HUES64 (cell line): ENCODE results near the gene TXLNB.
"Not testable (repeated sequence)": the region's sequence is repeated elsewhere in the genome, so short reads cannot be mapped to it uniquely, and the experiment has no call there.

Experiments
- H3K27ac ChIP-seq: 2 replicates; pipeline ENCODE4 v1.7.0; 2013; ENCODE audit warnings: low read depth, low read length, inconsistent platforms
- H3K27me3 ChIP-seq: 2 replicates; pipeline ENCODE4 v1.6.1; 2013; ENCODE audit warnings: mild to moderate bottlenecking, low read length; ENCODE audit not compliant: insufficient read depth
- H3K36me3 ChIP-seq: 2 replicates; pipeline ENCODE4 v1.6.1; 2013; ENCODE audit warnings: mild to moderate bottlenecking, low read length; ENCODE audit not compliant: insufficient read depth
- H3K4me1 ChIP-seq: 2 replicates; pipeline ENCODE4 v1.6.1; 2013; ENCODE audit warnings: mild to moderate bottlenecking, low read length, moderate library complexity; ENCODE audit not compliant: insufficient read depth
- H3K4me3 ChIP-seq: 2 replicates; pipeline ENCODE4 v1.5.1; 2013; ENCODE audit warnings: mild to moderate bottlenecking, low read length, moderate library complexity
- H3K9ac ChIP-seq: 2 replicates; pipeline ENCODE4 v1.6.1; 2013; ENCODE audit warnings: mild to moderate bottlenecking, low read depth, low read length
- H3K9me3 ChIP-seq: 2 replicates; pipeline ENCODE4 v1.6.1; 2013; ENCODE audit warnings: low read depth, low read length; ENCODE audit not compliant: insufficient read depth
- WGBS: fragments of 150-250, 120-280 bp; methylation state at CpG from one replicate; pipeline ENCODE4 v1.1.7; 2013; ENCODE audit warnings: missing lambda C conversion rate; 5-methylcytosine and 5-hydroxymethylcytosine counted together

TXLNB gene

DNA sequence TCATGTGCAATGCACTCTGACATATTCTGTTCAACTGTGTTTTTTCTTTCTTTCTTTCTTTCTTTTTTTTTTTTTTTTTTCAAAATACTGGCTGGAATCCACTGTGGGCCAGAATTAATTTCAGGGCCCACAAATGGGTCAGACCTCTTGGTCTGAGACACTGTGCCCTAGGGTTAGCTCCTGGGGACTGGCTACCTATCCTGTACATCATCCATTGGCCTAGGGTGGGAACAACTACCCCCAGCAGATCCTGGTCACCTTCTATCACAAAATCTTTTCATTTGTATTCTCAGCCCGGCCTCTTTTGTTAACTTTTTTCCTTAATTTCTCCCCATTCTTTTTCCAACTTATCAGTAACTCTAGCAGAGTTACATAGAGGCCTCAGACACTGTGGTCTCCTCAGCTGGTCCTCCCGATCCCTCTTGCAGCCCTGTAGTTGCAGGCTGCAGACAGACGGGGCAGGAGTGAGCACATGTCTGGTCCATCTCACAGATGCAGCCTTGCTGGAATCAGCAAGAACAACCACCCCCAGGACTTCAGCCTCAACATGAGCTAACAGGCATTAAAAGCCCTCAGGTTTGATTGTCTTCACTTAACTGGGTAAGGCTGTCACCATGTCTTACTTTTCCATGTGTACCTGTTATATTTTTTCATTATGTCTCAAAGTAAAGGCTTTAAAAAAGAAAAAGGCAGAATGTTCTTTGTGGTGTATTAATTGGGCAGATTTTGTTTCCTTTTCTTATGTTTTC is 41.3 kb downstream of the TXLNB start:
- Histone ChIP-seq H3K9ac (no peak overlapping the region), H3K4me3 (no peak overlapping the region), H3K27ac (no peak overlapping the region), H3K4me1 (no peaks in the 10 kb centered on the region), H3K27me3 (no peaks in the 10 kb centered on the region), H3K36me3 (no peaks in the 10 kb centered on the region), H3K9me3 (no peaks in the 10 kb centered on the region)
- 34% methylated on average over 3 of the region's 3 CpGs for WGBS

GRCh38 chr6:139249395-139249794 is 42.4 kb downstream of the TXLNB start:
- 90% methylated on average over 4 of the region's 4 CpGs for WGBS
- H3K4me3 ChIP-seq = no peak overlapping the region
- no peak overlapping the region for H3K27ac ChIP-seq
- H3K9ac ChIP-seq = no peak overlapping the region
- H3K9me3 ChIP-seq = no peaks in the 10 kb centered on the region
- no peaks in the 10 kb centered on the region for H3K27me3 ChIP-seq
- no peaks in the 10 kb centered on the region for H3K4me1 ChIP-seq
- H3K36me3 ChIP-seq = no peaks in the 10 kb centered on the region

DNA sequence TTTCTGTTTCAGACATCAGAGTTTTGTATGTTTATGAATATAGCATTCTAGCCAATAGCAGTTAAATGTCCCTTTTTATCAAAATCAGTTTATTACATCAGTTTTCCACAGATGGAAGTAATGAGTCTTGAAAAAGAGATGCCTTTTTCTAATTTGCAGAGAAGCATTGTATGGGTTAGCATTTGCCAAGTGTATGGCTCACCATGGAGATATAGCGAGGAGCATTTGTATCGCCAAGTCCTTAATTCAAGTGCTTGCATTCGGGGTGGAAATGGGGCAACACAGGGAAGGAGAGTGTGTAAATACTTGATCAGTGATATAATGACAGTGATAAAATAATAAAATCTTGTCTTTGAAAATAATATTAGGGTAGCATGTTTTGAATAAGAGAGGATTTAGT is 42.9 kb downstream of the TXLNB start:
- H3K36me3 ChIP-seq = no peaks in the 10 kb centered on the region
- no peak overlapping the region for H3K4me3 ChIP-seq
- H3K9ac ChIP-seq = no peak overlapping the region
- H3K27ac ChIP-seq = no peak overlapping the region
- no peaks in the 10 kb centered on the region for H3K4me1 ChIP-seq
- 96% methylated on average over 3 of the region's 3 CpGs for WGBS
- no peaks in the 10 kb centered on the region for H3K27me3 ChIP-seq
- H3K9me3 ChIP-seq = no peaks in the 10 kb centered on the region

DNA sequence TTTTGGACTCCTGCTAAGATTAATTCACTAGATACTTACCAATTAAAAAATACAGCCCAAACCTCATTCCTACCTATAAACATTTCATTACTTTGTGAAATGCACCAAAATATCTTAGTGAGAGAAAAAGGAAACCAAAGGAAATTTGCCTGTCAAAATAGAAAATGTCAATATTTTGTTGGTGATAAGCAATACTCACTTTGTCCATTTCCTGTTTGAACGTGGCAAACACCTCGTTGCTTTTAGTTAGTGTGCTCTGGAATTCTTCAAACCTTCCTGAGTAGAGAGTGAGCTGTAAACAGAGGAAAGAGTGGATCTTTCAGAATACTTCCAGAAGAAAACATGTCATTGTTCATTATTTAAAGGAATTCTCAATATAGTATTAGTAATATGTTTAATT is 44.2 kb downstream of the TXLNB start:
- Histone ChIP-seq H3K9ac (no peak overlapping the region), H3K36me3 (no peaks in the 10 kb centered on the region), H3K4me1 (no peaks in the 10 kb centered on the region), H3K9me3 (no peaks in the 10 kb centered on the region), H3K27me3 (no peaks in the 10 kb centered on the region), H3K27ac (no peak overlapping the region), H3K4me3 (no peak overlapping the region)
- WGBS = 98% methylated on average over 2 of the region's 2 CpGs

DNA sequence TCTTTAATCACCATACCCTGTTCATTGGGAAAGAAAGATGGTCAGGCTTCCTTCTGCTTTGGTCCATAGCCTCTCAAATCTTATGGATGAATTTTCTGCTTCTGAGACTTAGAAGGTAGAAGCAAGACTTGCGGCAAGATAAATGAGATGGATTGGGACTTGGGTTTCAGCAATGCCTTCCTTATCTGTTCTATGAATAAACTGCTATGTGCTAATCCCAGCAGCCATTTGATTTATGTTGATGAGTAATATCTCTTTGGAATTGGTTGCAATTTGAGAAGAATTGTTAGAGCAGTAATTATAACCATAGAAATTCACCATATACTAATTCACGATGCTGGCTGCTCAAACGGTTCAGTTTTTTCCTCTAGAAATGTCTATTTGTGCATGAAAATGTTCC is 48.3 kb downstream of the TXLNB start:
- H3K9me3 ChIP-seq = no peaks in the 10 kb centered on the region
- WGBS = 95% methylated on average over 3 of the region's 3 CpGs
- no peak overlapping the region for H3K9ac ChIP-seq
- H3K36me3 ChIP-seq = no peaks in the 10 kb centered on the region
- no peak overlapping the region for H3K4me3 ChIP-seq
- H3K27ac ChIP-seq = no peak overlapping the region
- H3K27me3 ChIP-seq = no peaks in the 10 kb centered on the region
- H3K4me1 ChIP-seq = no peaks in the 10 kb centered on the region

DNA sequence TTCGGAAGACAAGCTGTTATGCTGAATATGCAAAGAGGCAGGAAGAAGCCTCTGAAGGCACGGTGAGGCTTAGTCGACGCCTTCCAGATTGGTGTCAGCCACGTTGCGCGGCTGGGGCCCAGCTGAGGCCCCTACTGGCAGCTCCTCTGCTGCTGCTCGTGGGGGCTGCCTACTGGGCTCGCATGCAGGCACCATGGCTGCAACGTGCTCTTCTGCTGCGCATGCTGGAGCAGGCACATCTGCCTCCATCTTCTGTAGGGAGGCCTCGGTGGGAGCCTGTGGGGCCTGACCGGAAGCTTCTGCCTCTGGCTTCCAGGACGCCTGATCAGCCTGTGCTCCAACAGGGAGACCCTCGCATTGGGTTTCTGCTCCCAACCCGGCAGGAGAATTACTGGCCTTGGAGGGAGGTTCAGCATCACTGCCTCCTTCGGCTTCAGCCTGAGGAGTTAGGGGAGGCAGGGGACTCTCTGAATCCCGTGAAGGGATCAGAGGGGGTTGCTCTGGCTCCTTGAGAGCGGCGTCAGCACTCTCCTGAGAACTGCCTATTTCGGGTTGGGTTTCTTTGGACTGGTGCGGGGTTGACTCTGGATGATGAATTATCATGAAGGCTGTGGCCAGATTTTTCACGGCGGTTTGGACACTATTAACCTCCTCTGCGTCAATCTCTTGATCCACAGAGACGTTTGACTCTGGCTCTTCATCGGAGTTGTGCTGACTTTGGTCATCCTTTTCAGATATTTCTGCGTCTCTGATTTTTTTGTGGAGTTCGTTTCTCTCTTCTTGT is 49.1 kb downstream of the TXLNB start:
- Histone ChIP-seq H3K27ac (no peak overlapping the region), H3K36me3 (no peaks in the 10 kb centered on the region)
- 91% methylated on average over 29 of the region's 29 CpGs for WGBS

GRCh38 chr6:139240161-139241010 is 51.4 kb downstream of the TXLNB start:
- no peak overlapping the region for H3K27ac ChIP-seq
- WGBS = 94% methylated on average over 1 of the region's 2 CpGs
- H3K4me3 ChIP-seq = no peak overlapping the region
- H3K9ac ChIP-seq = no peak overlapping the region
- H3K27me3 ChIP-seq = no peaks in the 10 kb centered on the region
- no peaks in the 10 kb centered on the region for H3K36me3 ChIP-seq
- H3K4me1 ChIP-seq = no peaks in the 10 kb centered on the region
- H3K9me3 ChIP-seq = no peaks in the 10 kb centered on the region

More for the DNA sequence above, 49.1 kb downstream of the TXLNB start:
- Histone ChIP-seq H3K9ac (no peak overlapping the region), H3K27me3 (no peaks in the 10 kb centered on the region), H3K9me3 (no peaks in the 10 kb centered on the region), H3K4me1 (no peaks in the 10 kb centered on the region), H3K4me3 (no peak overlapping the region)

GRCh38 chr6:139239064-139239463 is 52.7 kb downstream of the TXLNB start:
- Histone ChIP-seq H3K9me3 (peaks cover 10% of the 10 kb centered on the region), H3K4me3 (no peak overlapping the region), H3K27ac (no peak overlapping the region), H3K4me1 (no peaks in the 10 kb centered on the region), H3K9ac (no peak overlapping the region), H3K27me3 (no peaks in the 10 kb centered on the region), H3K36me3 (no peaks in the 10 kb centered on the region)
- 89% methylated on average over 10 of the region's 10 CpGs for WGBS

DNA sequence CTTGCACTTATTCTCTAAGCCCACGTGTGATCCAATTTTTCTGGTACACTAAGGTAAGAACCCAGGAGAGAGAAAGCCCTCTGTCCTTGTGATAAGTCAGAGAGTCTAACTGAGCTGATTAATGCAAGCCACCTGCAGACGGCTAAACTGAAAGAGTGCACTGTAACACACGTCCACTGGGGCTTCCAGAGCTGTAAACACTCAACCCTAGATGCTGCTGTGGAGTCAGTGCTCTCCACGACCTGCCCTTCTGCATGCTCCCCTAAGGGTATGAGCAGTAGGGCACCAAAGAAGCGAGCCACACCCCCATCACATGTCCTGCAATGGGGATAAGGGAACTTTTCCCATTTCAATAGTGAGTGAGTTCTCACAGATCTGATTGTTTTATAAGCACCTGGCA is 55.7 kb downstream of the TXLNB start:
- no peak overlapping the region for H3K9ac ChIP-seq
- no peaks in the 10 kb centered on the region for H3K4me1 ChIP-seq
- no peak overlapping the region for H3K27ac ChIP-seq
- H3K36me3 ChIP-seq = no peaks in the 10 kb centered on the region
- whole genome bisulfite sequencing = 84% methylated on average over 5 of the region's 5 CpGs
- peaks cover 14% of the 10 kb centered on the region for H3K9me3 ChIP-seq
- H3K27me3 ChIP-seq = no peaks in the 10 kb centered on the region
- no peak overlapping the region for H3K4me3 ChIP-seq

GRCh38 chr6:139235661-139236060 is 56.1 kb downstream of the TXLNB start:
- Histone ChIP-seq H3K27me3 (no peaks in the 10 kb centered on the region), H3K9ac (no peak overlapping the region), H3K4me1 (no peaks in the 10 kb centered on the region), H3K4me3 (no peak overlapping the region), H3K27ac (no peak overlapping the region), H3K9me3 (peaks cover 14% of the 10 kb centered on the region), H3K36me3 (no peaks in the 10 kb centered on the region)
- WGBS = 95% methylated on average over 12 of the region's 12 CpGs

DNA sequence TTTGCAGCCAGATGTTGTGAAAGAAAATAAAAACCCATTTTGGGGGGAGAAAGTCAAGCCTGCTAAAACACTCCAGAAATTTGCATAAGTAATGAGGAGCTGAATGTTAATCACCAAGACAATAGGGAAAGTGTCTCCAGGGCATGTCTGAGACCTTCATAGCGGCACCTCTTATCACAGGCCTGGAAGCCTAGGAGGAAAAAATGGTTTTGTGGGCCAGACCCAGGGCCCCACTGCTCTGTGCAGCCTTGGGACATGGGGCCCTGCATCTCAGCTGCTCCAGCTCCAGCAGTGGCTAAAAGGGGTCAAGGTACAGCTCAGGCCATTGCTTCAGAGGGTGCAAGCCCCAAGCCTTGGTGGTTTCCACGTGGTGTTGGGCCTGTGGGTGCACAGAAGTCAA is 57.6 kb downstream of the TXLNB start:
- not testable (repeated sequence) for H3K36me3 ChIP-seq, H3K9ac ChIP-seq, H3K4me3 ChIP-seq, H3K4me1 ChIP-seq, H3K27me3 ChIP-seq, H3K27ac ChIP-seq
- peaks cover 14% of the 10 kb centered on the region for H3K9me3 ChIP-seq
- 91% methylated on average over 2 of the region's 2 CpGs for WGBS
